ENCODE results near the gene DAND5. TPM values are rescaled to one million over a fixed set of nuclear protein-coding genes. Genes with fewer than 3 reads are reported as not detected.

Gene DAND5
- total and polyA plus RNA-seq, 9 of the 15 experiments (the other 6 are each of a cell fraction or from before 2014, with no cell fraction given), result 0.22 to 0.83 (median 0.60) TPM

- TF ChIP-seq, protein P1, sequence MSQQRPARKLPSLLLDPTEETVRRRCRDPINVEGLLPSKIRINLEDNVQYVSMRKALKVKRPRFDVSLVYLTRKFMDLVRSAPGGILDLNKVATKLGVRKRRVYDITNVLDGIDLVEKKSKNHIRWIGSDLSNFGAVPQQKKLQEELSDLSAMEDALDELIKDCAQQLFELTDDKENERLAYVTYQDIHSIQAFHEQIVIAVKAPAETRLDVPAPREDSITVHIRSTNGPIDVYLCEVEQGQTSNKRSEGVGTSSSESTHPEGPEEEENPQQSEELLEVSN (IDR thresholded peaks at IDR 0.05; ENCODE audit: borderline replicate concordance in 1 of 2, extremely low read depth in 1 of 2, insufficient read depth in 1 of 2, insufficient read length in 1 of 2, low read depth in 1 of 2, low read length in 1 of 2, poor library complexity in 1 of 2, severe bottlenecking in 1 of 2), result peak in 1 of 2 experiments; percentile 63
These were observed 46.9 kb downstream of the DAND5 start (continued) for GRCh38 chr19:13016245-13016627.

DNA sequence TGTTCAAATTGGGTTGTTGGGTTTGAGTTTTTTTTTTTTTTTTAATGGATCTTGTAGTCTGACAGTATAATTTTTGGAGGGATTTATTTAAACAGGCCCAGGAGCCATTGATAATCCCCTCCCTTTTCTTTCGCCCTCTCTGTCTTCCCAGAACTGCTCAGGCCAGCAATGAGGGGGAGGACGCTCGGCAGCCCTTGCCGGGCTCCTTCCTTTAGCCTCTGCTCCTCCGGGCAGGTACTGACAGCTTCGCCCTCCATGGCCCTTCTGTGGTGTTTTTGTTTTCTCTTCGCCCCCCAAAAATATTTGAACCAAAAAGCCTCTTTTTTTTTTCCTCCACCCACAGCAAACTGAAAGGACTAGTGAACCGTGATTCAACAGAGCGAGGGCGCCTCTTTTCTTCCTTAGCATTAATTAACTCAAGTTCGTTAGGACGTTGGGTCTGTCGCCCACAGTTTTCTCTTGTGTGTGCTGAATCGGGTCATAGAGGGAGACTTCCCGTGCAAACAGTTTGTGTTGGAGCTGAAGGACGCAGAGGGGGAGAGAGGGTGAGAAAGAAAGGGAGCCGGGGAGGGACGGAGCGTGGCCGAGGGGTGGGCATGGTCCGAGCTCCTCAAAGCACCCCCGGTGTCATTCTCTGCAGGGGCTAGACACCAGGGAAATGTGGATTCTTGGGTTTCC is 47.4 kb downstream of the DAND5 start:
- intact Hi-C loops (cut with micrococcal nuclease), result no loop called here
- no TSS peak for BruUV-seq (replicated peaks)
- peaks cover 53 to 67% of the 10 kb centered on the region in 2 experiments for H3K4me1 ChIP-seq (replicated peaks in 1 of 2; ENCODE audit: control insufficient read depth in 2 of 2, insufficient read depth in 2 of 2, low read length in 2 of 2)
- TF ChIP-seq, protein P2, sequence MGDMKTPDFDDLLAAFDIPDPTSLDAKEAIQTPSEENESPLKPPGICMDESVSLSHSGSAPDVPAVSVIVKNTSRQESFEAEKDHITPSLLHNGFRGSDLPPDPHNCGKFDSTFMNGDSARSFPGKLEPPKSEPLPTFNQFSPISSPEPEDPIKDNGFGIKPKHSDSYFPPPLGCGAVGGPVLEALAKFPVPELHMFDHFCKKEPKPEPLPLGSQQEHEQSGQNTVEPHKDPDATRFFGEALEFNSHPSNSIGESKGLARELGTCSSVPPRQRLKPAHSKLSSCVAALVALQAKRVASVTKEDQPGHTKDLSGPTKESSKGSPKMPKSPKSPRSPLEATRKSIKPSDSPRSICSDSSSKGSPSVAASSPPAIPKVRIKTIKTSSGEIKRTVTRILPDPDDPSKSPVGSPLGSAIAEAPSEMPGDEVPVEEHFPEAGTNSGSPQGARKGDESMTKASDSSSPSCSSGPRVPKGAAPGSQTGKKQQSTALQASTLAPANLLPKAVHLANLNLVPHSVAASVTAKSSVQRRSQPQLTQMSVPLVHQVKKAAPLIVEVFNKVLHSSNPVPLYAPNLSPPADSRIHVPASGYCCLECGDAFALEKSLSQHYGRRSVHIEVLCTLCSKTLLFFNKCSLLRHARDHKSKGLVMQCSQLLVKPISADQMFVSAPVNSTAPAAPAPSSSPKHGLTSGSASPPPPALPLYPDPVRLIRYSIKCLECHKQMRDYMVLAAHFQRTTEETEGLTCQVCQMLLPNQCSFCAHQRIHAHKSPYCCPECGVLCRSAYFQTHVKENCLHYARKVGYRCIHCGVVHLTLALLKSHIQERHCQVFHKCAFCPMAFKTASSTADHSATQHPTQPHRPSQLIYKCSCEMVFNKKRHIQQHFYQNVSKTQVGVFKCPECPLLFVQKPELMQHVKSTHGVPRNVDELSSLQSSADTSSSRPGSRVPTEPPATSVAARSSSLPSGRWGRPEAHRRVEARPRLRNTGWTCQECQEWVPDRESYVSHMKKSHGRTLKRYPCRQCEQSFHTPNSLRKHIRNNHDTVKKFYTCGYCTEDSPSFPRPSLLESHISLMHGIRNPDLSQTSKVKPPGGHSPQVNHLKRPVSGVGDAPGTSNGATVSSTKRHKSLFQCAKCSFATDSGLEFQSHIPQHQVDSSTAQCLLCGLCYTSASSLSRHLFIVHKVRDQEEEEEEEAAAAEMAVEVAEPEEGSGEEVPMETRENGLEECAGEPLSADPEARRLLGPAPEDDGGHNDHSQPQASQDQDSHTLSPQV (IDR thresholded peaks at IDR 0.05), result peak; percentile 33; the same call in 1 of the 2 replicates
- TF ChIP-seq, protein P3, sequence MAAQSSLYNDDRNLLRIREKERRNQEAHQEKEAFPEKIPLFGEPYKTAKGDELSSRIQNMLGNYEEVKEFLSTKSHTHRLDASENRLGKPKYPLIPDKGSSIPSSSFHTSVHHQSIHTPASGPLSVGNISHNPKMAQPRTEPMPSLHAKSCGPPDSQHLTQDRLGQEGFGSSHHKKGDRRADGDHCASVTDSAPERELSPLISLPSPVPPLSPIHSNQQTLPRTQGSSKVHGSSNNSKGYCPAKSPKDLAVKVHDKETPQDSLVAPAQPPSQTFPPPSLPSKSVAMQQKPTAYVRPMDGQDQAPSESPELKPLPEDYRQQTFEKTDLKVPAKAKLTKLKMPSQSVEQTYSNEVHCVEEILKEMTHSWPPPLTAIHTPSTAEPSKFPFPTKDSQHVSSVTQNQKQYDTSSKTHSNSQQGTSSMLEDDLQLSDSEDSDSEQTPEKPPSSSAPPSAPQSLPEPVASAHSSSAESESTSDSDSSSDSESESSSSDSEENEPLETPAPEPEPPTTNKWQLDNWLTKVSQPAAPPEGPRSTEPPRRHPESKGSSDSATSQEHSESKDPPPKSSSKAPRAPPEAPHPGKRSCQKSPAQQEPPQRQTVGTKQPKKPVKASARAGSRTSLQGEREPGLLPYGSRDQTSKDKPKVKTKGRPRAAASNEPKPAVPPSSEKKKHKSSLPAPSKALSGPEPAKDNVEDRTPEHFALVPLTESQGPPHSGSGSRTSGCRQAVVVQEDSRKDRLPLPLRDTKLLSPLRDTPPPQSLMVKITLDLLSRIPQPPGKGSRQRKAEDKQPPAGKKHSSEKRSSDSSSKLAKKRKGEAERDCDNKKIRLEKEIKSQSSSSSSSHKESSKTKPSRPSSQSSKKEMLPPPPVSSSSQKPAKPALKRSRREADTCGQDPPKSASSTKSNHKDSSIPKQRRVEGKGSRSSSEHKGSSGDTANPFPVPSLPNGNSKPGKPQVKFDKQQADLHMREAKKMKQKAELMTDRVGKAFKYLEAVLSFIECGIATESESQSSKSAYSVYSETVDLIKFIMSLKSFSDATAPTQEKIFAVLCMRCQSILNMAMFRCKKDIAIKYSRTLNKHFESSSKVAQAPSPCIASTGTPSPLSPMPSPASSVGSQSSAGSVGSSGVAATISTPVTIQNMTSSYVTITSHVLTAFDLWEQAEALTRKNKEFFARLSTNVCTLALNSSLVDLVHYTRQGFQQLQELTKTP (IDR thresholded peaks at IDR 0.05; ENCODE audit: low read depth in 1 of 2, partially characterized antibody in 2 of 2), result peak in 1 of 2 experiments; percentile 28
- no peak for TF ChIP-seq TAF15 (IDR thresholded peaks at IDR 0.05; ENCODE audit: low read depth, low read length)
- peak; percentile 32 for TF ChIP-seq BRD9 (IDR thresholded peaks at IDR 0.05; ENCODE audit: low read depth, partially characterized antibody)
- TF ChIP-seq FOSL1 (tag; conservative IDR thresholded peaks at IDR 0.05), result 0 out of 2 replicates have a peak, but pooled peaks have one; percentile 13
- TF ChIP-seq SIN3A (IDR thresholded peaks at IDR 0.05; ENCODE audit: borderline replicate concordance in 2 of 2, control insufficient read depth in 1 of 2, low read depth in 2 of 2, low read length in 2 of 2), result no peak; a peak in 1 of 4 replicates
- TF ChIP-seq SNIP1 (IDR thresholded peaks at IDR 0.05; ENCODE audit: low read depth), result peak; percentile 29; the same call in 1 of the 2 replicates

More for the DNA sequence above, 47.4 kb downstream of the DAND5 start:
- in situ Hi-C loops (cut with MboI), result no loop called here
- Histone ChIP-seq H3K9me1 (ENCODE audit: control insufficient read depth, insufficient read depth, low read length) (no peaks in the 10 kb centered on the region), H2AFZ (ENCODE audit: low read depth, low read length) (peak overlapping the region; percentile 25; the same call in 1 of the 2 replicates), H3K4me2 (ENCODE audit: insufficient read depth, low read length) (peak overlapping the region; percentile 56), H3K27ac (ENCODE audit: extremely low read depth, low read depth, low read length) (peak overlapping the region; percentile 55; the same call in 2 of the 3 replicates), H3K4me3 (no peak overlapping the region), H3K79me2 (ENCODE audit: control insufficient read depth, insufficient read depth, low read length) (peaks cover 86% of the 10 kb centered on the region), H3K36me3 (ENCODE audit: control insufficient read depth, insufficient read depth, low read length) (no peaks in the 10 kb centered on the region), H4K20me1 (replicated peaks; ENCODE audit: control insufficient read depth, insufficient read depth, low read length) (no peaks in the 10 kb centered on the region), H3K9me3 (replicated peaks; ENCODE audit: control insufficient read depth, insufficient read depth, low read depth, low read length) (no peaks in the 10 kb centered on the region), H3K27me3 (ENCODE audit: control insufficient read depth in 2 of 2, insufficient read depth in 2 of 2, low read length in 2 of 2) (no peaks in the 10 kb centered on the region), H3K9ac (ENCODE audit: insufficient read depth in 1 of 2, low read depth in 2 of 2, low read length in 2 of 2) (peak overlapping the region; percentile 49 to 76; a peak in 3 of 4 replicates)
- ATAC-seq (peak; percentile 61), DNase-seq (ENCODE audit: extremely low read depth in 1 of 4, low spot score in 3 of 4) (peak; percentile 52 to 66 (median 56)), FAIRE-seq (no peak)
- 28% methylated on average over 19 of the region's 22 CpGs for WGBS (ENCODE audit: insufficient coverage, low coverage, missing lambda C conversion rate)
- POLR2A ChIA-PET, result interaction anchor here (0.6 to 0.7 kb wide), 2 partner anchors 9 to 39 kb away, joined by 3 to 4 read pairs; no protein-coding TSS in a partner anchor
- CTCF ChIA-PET (ENCODE audit: low intra/inter-chr PET ratio), result no interaction called here

All from K562 (cell line).